HG03045 (cell line): ENCODE results near the gene ADGRV1.
A peak's percentile ranks its signal among the peaks of the same experiment; 100 is the strongest.

Experiments used
- ATAC-seq: cut with Tn5 transposase; IDR thresholded peaks from one replicate; pipeline ENCODE4 v1.9.1; 2021; ENCODE audit warnings: mild to moderate bottlenecking, moderate library complexity; ENCODE audit not compliant: unreplicated experiment

ADGRV1 gene

GRCh38 chr5:91095313-91095712, 536.7 kb downstream of the ADGRV1 start:
- ATAC-seq, result no peak

GRCh38 chr5:91095786-91096385, 537.3 kb downstream of the ADGRV1 start:
- no peak for ATAC-seq

DNA sequence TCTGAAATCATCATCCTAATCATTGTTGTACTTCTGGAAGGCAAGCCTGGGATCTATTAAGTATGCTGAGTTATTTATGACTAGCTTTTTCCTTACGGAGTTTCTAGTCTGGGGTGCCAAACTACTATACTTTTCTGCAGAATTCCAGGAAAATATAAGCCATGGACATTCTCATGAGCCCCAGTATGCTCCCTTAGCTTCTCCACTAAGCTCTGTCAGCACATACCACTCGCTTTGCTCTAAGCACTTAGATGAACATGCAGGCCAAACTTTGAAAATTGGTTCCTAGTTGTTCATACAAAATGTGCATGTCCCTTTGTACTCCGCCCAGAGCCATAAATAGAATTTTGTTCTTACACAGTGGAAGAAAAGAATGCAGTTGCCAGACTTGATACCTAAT, 539.9 kb downstream of the ADGRV1 start:
- no peak for ATAC-seq

GRCh38 chr5:91101600-91102379, 543.2 kb downstream of the ADGRV1 start:
- peak; percentile 89 for ATAC-seq

- ATAC-seq, result no peak
Observed at GRCh38 chr5:91103353-91104061, 544.9 kb downstream of the ADGRV1 start.

DNA sequence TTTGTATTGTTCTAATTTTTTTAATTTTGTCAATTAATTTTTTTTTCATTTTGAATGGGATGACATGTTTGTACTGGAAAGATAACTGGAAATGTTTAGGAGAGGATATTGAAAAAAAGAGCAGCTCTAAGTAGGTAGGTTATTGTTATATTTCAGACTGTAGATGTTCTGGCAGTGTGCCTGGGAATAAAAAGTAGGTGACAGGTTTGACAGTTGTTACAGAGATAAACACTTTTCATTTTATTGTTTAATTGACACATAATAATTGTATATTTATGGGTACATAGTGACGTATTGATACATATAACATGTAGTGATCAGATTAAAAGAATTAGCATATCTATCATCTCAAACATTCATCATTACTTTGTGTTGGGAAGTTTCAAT, 545.5 kb downstream of the ADGRV1 start:
- ATAC-seq, result no peak

DNA sequence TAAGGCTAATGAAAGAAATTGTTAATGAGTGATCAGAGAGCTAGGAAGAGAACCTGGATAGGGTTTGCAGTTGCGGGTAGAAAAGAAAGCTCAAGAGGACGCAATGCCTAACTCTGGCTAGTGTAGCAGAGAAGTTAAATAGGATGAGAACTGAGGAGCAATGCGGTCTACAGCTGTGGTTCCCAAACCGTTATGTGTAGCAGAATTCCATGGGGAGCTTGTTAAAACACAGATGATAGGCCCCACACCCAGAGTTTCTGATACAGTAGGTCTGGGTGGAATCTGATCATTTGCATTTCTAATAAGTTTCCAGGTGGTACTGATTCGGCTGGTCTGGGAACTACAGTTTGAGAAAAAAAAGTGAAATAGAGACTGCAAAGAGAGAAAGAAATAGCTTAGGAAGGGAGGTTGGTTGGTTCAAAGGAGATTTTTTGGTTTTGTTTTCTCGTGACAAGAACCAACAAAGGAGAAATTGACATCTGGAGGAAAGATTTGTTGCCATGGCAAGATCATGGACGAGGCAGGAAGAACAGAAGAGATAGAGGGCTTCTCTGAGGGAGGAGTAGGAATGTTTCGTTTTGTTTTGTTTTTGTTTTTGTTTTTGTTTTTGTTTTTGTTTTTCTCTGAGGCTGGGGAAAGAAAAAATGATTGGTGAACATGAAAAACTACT, 548.4 kb downstream of the ADGRV1 start:
- no peak for ATAC-seq

DNA sequence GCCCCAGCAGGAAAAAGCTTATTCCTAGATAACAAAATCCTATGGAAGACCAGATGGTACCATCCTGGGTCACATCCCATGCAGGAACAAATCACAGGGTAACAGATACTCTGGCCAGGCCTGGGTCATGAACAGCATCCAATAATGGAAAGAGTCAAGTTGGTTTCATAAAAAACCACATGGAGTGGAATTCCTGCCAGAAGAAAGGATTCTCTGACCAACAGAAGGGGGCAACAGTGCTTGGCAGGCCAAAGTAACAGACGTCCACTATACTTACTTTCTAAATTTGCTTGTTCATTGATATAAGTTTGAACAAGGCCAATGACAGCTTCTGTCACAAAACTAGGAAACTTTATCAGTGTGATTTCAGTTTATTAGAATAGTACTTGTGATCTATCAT, 551.0 kb downstream of the ADGRV1 start:
- no peak for ATAC-seq

DNA sequence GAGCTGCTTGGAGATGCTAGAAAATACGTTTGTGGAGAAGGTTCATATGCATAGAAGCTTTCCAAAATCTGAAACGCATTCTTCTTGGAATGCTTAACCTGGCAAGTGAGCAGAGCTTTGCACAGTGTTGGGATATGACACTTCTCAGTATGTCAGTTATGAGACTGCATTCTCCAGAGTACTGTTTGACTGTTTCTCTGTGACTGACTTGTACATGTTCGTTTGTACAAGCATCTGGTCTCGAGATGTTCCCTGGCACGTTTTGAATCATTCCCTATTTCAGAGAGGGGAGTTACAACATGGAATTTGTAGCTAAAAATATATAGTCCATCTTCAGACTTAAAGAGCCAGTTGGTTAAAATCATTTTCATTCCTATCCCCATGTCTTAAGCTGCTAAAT, 552.1 kb downstream of the ADGRV1 start:
- no peak for ATAC-seq

GRCh38 chr5:91111473-91112238, 553.1 kb downstream of the ADGRV1 start:
- ATAC-seq, result no peak

DNA sequence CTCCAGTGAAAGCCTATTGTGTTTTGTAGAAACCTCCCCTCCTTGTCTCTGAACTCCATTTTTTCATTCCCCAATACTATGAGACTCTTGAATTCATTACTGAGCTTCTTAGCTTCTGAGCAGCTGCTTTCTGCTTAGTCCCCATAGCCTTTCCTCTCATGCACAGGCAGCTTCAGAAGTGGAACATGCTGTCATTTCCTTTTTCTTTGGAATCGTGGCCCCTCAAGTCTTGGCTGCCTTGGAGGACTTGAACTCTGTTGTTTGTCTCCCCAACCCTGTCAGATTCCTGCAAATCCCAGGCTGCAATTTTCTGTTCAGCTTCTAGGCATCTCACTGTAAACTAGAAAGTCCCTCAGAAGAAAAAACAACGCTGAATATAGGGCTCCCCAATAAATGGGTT, 556.1 kb downstream of the ADGRV1 start:
- ATAC-seq, result no peak

DNA sequence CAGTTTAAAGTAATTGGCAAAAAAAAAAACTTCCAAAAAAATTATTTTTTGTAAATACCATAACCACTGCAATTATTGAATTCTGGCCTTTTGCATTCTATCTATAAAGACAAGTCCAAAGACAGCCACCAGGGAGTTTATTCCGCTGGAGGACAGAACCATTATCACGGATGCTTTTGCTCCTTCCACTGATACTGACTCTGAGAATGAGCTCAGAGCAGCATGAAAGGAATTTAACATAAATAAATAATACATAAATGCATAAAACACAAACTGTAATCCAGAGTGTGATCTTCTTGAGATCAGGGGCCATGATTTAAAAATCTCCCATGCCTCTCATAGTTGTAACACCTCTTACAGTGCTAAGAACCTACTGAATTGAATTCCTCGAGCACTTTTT, 559.8 kb downstream of the ADGRV1 start:
- no peak for ATAC-seq

DNA sequence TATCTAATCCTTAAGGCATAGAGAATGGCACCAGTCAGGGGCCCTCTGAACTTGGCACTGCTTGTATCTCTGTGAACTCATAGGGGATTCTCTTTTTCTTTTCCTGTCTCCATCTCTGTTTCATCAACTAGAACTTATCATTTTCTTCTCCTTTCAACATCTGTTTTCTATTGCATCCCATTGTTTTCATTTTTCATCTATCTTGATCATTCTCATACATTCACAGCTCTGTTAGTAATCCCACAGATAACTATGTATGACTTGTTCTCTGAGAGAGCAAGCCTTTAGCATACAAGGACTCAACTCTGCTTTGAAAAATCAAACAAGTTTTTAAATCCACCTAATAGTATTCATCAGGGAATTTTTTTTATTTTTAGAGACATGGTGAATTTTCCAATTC, 560.2 kb downstream of the ADGRV1 start:
- ATAC-seq, result no peak

GRCh38 chr5:91119217-91119616, 560.6 kb downstream of the ADGRV1 start:
- ATAC-seq, result no peak

DNA sequence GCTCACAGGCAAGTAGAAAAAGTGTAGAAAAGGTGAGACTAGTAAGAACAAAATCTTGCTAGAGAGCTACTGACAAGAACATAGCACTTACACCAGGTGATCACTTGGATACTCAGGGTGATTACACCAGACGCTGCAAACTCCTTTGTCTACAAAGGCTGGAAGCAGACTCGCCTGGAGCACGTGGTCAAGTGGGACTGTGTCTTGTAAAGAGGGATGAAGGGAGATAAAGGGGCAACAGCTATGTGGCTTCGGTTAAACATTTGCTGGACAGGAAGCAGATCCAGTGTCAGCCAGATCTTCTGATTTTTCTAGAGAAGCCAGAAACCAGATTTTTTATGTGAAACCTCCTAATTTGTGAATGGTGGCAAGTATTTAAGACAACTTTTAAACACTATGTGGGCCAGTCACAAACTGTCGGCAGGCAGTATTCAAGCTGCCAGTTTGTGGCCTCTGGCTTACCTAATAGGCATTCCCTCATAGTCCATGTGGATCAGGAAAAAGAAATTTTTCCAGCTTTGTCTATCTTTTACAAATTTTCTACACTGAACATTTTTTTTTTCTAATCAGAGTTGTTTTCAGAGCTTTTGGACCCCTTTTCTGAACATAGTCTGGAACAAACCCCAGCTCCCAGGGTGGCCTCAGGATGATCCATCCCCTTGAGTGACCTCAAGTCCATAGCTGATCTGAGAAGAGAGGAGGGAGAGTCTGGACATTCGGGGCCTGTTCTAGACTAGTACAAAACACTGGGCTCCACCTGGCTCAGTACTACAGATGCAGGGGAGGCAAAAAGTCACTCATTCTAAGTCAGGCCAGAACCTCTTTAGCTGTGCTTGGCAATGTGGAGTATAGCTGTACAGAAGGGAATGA, 561.6 kb downstream of the ADGRV1 start:
- no peak for ATAC-seq

DNA sequence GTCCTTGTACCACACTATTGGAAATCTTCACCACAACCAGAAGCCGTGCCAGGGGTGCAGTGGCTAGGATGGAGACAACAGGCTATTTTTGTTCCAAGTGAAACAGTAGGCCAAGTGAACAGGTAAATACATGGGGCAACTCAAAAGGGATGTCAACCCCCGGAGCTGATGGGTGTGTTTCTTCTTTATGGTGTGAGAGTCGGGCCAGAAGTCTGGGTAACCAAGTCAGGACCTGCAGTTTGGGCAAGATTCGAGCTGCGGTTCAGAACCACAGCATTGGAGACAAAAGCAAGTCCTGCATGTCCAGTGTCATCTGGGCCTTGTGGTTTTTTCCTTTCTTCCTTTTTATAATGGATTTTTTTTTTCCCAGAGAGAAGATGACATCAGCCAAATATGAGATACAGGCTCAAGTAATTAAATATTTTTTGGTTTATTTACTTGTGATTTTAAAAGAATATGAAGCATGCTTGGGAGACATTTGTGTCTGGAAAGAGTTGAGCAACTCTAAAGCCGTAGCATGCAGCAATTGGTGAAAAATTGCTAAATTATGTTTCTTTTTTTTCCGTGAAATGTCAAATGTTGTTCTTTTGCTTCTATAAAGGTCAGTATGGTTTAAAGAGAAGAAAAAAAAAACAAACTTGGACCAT, 562.9 kb downstream of the ADGRV1 start:
- no peak for ATAC-seq

DNA sequence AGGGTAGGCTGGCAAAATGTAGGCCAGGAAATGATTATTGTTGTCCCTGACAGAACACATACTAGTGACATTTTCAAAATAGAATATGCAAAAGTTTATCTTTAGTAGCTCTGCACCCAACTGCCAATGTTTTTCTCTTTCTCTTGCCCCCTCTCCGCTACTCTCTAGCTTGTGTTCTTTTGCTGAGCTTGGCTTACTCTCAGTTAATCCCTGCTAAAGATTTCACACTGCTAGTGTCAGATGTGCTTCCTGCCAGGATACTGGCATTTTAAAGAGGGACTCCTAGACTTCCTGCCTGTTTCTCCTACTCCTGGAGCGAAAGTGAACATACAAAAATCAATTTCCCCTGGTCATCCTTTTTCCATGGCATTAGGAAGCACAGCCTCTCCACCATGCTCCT, 564.1 kb downstream of the ADGRV1 start:
- ATAC-seq, result no peak

DNA sequence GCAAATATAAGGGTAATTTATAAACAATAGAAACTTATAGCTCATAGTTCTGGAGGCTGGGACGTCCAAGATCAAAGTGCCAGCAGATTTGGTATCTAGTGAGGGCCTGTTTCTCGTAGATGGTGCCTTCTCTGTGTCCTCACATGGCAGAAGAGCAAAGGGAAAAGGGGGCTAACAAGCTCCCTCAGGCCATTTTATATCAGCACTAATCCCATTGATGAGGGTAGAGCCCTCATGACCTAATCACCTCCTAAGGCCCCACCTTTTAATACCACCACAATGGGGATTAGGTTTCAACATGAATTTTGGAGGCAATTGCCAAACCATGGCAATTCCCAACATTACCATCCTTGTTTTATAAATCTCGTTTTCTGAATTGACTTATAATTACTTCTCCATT, 564.7 kb downstream of the ADGRV1 start:
- no peak for ATAC-seq

GRCh38 chr5:91123901-91124300, 565.3 kb downstream of the ADGRV1 start:
- no peak for ATAC-seq
